ENCODE data around the gene ABLIM3. TPM values are rescaled to one million over a fixed set of nuclear protein-coding genes. Genes with fewer than 3 reads are reported as not detected.

The ABLIM3 gene
- total and polyA plus RNA-seq, 12 donors = 53.6 to 189 (median 103) TPM

- peak overlapping the region in 9 of 10 donors; percentile 26 to 87 (median 50) for H3K27ac ChIP-seq
- DNase-seq = peak in 1 of 2 donors; percentile 30
- peak in 5 of 8 donors; percentile 8 to 59 (median 33) for ATAC-seq
- H3K27me3 ChIP-seq = no peaks in the 10 kb centered on the region
- H3K9me3 ChIP-seq = no peaks in the 10 kb centered on the region
- no peak overlapping the region for H3K4me3 ChIP-seq
- 68 to 76% methylated on average over 5 of the region's 5 CpGs for WGBS, 2 donors
- intact Hi-C loops (cut with DNase I) = no loop called here
- no peak for TF ChIP-seq CTCF (IDR thresholded peaks at IDR 0.05)
- H3K4me1 ChIP-seq = peaks cover 6 to 70% (median 59%) of the 10 kb centered on the region in 9 donors
- peaks cover 0 to 88% (median 10%) of the 10 kb centered on the region in 9 donors for H3K36me3 ChIP-seq
Measured at GRCh38 chr5:149215478-149216090, 74.3 kb downstream of the ABLIM3 start.

- peak overlapping the region in 9 of 10 donors; percentile 32 to 87 (median 70) for H3K27ac ChIP-seq
- no peaks in the 10 kb centered on the region for H3K27me3 ChIP-seq
- no peaks in the 10 kb centered on the region for H3K9me3 ChIP-seq
- no peak for TF ChIP-seq CTCF (IDR thresholded peaks at IDR 0.05)
- intact Hi-C loops (cut with DNase I) = no loop called here
- ATAC-seq = no peak
- DNase-seq = no peak
- no peak overlapping the region for H3K4me3 ChIP-seq
- 92 to 94% methylated on average over 2 of the region's 2 CpGs for WGBS, 2 donors
- H3K4me1 ChIP-seq = peaks cover 6 to 79% (median 61%) of the 10 kb centered on the region in 9 donors
- peaks cover 0 to 82% (median 10%) of the 10 kb centered on the region in 9 donors for H3K36me3 ChIP-seq
Measured at GRCh38 chr5:149216496-149216895, 75.2 kb downstream of the ABLIM3 start.

GRCh38 chr5:149217096-149217802, 76.0 kb downstream of the ABLIM3 start:
- no peak overlapping the region for H3K4me3 ChIP-seq
- intact Hi-C loops (cut with DNase I) = no loop called here
- ATAC-seq (peak; percentile 53 to 88 (median 75)), DNase-seq (peak; percentile 50 to 64)
- H3K27ac ChIP-seq = peak overlapping the region; percentile 42 to 87 (median 72)
- TF ChIP-seq CTCF (IDR thresholded peaks at IDR 0.05) = no peak
- H3K4me1 ChIP-seq = peaks cover 6 to 85% (median 62%) of the 10 kb centered on the region in 9 donors
- H3K27me3 ChIP-seq = no peaks in the 10 kb centered on the region
- WGBS, 2 donors = 53% methylated on average over 6 of the region's 6 CpGs
- no peaks in the 10 kb centered on the region for H3K9me3 ChIP-seq
- H3K36me3 ChIP-seq = peaks cover 0 to 77% (median 10%) of the 10 kb centered on the region in 9 donors

- peak overlapping the region; percentile 42 to 87 (median 72) for H3K27ac ChIP-seq
- 30 to 57% methylated on average over 3 of the region's 3 CpGs for WGBS, 2 donors
- ATAC-seq (peak; percentile 55 to 85 (median 72)), DNase-seq (peak in 1 of 2 donors; percentile 64)
- H3K4me1 ChIP-seq = peaks cover 6 to 89% (median 62%) of the 10 kb centered on the region in 9 donors
- no peak for TF ChIP-seq CTCF (IDR thresholded peaks at IDR 0.05)
- no peak overlapping the region for H3K4me3 ChIP-seq
- no peaks in the 10 kb centered on the region for H3K9me3 ChIP-seq
- H3K27me3 ChIP-seq = no peaks in the 10 kb centered on the region
- intact Hi-C loops (cut with DNase I) = no loop called here
- H3K36me3 ChIP-seq = peaks cover 0 to 76% (median 10%) of the 10 kb centered on the region in 9 donors
Measured at GRCh38 chr5:149217803-149218155, 76.5 kb downstream of the ABLIM3 start.
